HepG2 (cell line): ENCODE measurements around the gene CNNM3. TPM values are rescaled to one million over a fixed set of nuclear protein-coding genes. Genes with fewer than 3 reads are reported as not detected.
A peak's percentile ranks its signal among the peaks of the same experiment; 100 is the strongest.

Experiments
- ADNP ChIP-seq: sonication (generic); formaldehyde crosslinking; IDR thresholded peaks from 2 replicates; pipeline ENCODE4 v1.4.0; 2020; ENCODE audit warnings: missing genetic modification reagents
- AHDC1 ChIP-seq: sonication (generic); formaldehyde crosslinking; IDR thresholded peaks from 2 replicates; pipeline ENCODE4 v1.5.1; 2020; ENCODE audit warnings: mild to moderate bottlenecking, missing genetic modification reagents, borderline replicate concordance
- CREB3 ChIP-seq: sonication (generic); formaldehyde crosslinking; IDR thresholded peaks from 2 replicates; pipeline ENCODE4 v1.5.0; 2020; ENCODE audit warnings: missing genetic modification reagents
- CREBL2 ChIP-seq: sonication (generic); formaldehyde crosslinking; IDR thresholded peaks from 2 replicates; pipeline ENCODE4 v1.8.1; 2023; ENCODE audit warnings: missing genetic modification reagents, mild to moderate bottlenecking, borderline replicate concordance
- DNMT1 ChIP-seq: sonication (generic); formaldehyde crosslinking; IDR thresholded peaks from 2 replicates; pipeline ENCODE4 v1.5.1; 2020; ENCODE audit warnings: mild to moderate bottlenecking, missing genetic modification reagents
- HMG20B ChIP-seq: conservative IDR thresholded peaks from 2 replicates; pipeline ENCODE4 v1.6.1; 2016; ENCODE audit warnings: missing genetic modification reagents, missing compliant biosample characterization
- HNRNPK ChIP-seq: fragments of 200-400 bp; formaldehyde crosslinking; IDR thresholded peaks from 2 replicates; pipeline ENCODE4 v1.6.1; 2018; ENCODE audit warnings: low read length, low read depth, moderate library complexity, mild to moderate bottlenecking; ENCODE audit not compliant: poor library complexity, severe bottlenecking
- KDM6A ChIP-seq: IDR thresholded peaks from 2 replicates; pipeline ENCODE4 v1.6.1; 2016; ENCODE audit warnings: low read depth
- NR1H2 ChIP-seq: sonication (generic); formaldehyde crosslinking; IDR thresholded peaks from 2 replicates; pipeline ENCODE4 v1.8.1; 2022; ENCODE audit warnings: low read depth, missing genetic modification reagents, borderline replicate concordance
- RORA ChIP-seq: sonication (generic); formaldehyde crosslinking; IDR thresholded peaks from 2 replicates; pipeline ENCODE4 v1.5.0; 2020; ENCODE audit warnings: mild to moderate bottlenecking, missing genetic modification reagents, moderate library complexity
- SP5 ChIP-seq: IDR thresholded peaks from 2 replicates; pipeline ENCODE4 v1.6.1; 2016; ENCODE audit warnings: low read depth, borderline replicate concordance
- ZBTB34 ChIP-seq: sonication (generic); formaldehyde crosslinking; IDR thresholded peaks from 2 replicates; pipeline ENCODE4 v1.8.0; 2022; ENCODE audit warnings: mild to moderate bottlenecking, missing genetic modification reagents
- ZBTB43 ChIP-seq: sonication (generic); formaldehyde crosslinking; conservative IDR thresholded peaks from 2 replicates; pipeline ENCODE4 v1.4.0; 2020; ENCODE audit warnings: missing genetic modification reagents
- ZNF121 ChIP-seq: sonication (generic); formaldehyde crosslinking; IDR thresholded peaks from 2 replicates; pipeline ENCODE4 v1.5.0; 2020; ENCODE audit warnings: mild to moderate bottlenecking, missing genetic modification reagents
- ZNF605 ChIP-seq: sonication (generic); formaldehyde crosslinking; IDR thresholded peaks from 2 replicates; pipeline ENCODE4 v1.8.0; 2022; ENCODE audit warnings: mild to moderate bottlenecking, missing genetic modification reagents
- ZNF776 ChIP-seq: sonication (generic); formaldehyde crosslinking; IDR thresholded peaks from 2 replicates; pipeline ENCODE4 v1.4.0; 2020; ENCODE audit warnings: mild to moderate bottlenecking, missing genetic modification reagents
- ZNF788 ChIP-seq: sonication (generic); formaldehyde crosslinking; IDR thresholded peaks from 2 replicates; pipeline ENCODE4 v1.5.0; 2020; ENCODE audit warnings: mild to moderate bottlenecking, missing genetic modification reagents, borderline replicate concordance
- ZNF850 ChIP-seq: sonication (generic); formaldehyde crosslinking; conservative IDR thresholded peaks from 2 replicates; pipeline ENCODE4 v1.9.0; 2021; ENCODE audit warnings: mild to moderate bottlenecking, missing genetic modification reagents
- ZNF891 ChIP-seq: sonication (generic); formaldehyde crosslinking; IDR thresholded peaks from 2 replicates; pipeline ENCODE4 v1.5.0; 2020; ENCODE audit warnings: mild to moderate bottlenecking, missing genetic modification reagents
- polyA plus RNA-seq, 8 experiments: library from polyadenylated mRNA; depleted of rRNA in 3 of 8; stranded (reverse) in 7 of 8; unstranded in 1 of 8; fragments of >200 nt; fragmentation: Illumina TruSeq in 4 of 8; extraction: Trizol in 4 of 8; gene quantifications; 2 replicates each; pipeline versions ENCODE4 v1.2.1 to v1.2.3, GENCODE V29; 2011 to 2016; ENCODE audit warnings: low read depth in 4 of 8, missing spikeins in 1 of 8, mixed read lengths in 1 of 8; ENCODE audit not compliant: insufficient read depth in 1 of 8
- total RNA-seq, 5 experiments: library from RNA; depleted of rRNA; stranded (reverse); fragments of >200 nt; fragmentation: Illumina TruSeq; extraction: Trizol; gene quantifications; 2 replicates each; pipeline ENCODE4 v1.2.3, GENCODE V29; 2016; ENCODE audit warnings: low read depth in 1 of 5

Gene CNNM3
- total and polyA plus RNA-seq, 2 of the 13 experiments (the other 11 are each of a cell fraction or from before 2014, with no cell fraction given), result 21.2 to 27.9 TPM

- TF ChIP-seq AHDC1 (CRISPR knock-in tag) (0 out of 2 replicates have a peak, but pooled peaks have one; percentile 1), ZNF850 (CRISPR knock-in tag) (peak; percentile 77; the same call in 1 of the 2 replicates), HMG20B (CRISPR knock-in tag) (0 out of 2 replicates have a peak, but pooled peaks have one; percentile 21), RORA (CRISPR knock-in tag) (no peak), ZNF121 (CRISPR knock-in tag) (0 out of 2 replicates have a peak, but pooled peaks have one; percentile 55), CREB3 (CRISPR knock-in tag) (no peak), ZNF776 (no peak), DNMT1 (CRISPR knock-in tag) (peak; percentile 39; the same call in 1 of the 2 replicates), KDM6A (CRISPR knock-in tag) (peak; percentile 43; the same call in 1 of the 2 replicates), HNRNPK (peak; percentile 92), ZBTB34 (CRISPR knock-in tag) (no peak), CREBL2 (CRISPR knock-in tag) (no peak), NR1H2 (no peak; the same call in 1 of the 2 replicates), SP5 (CRISPR knock-in tag) (peak; percentile 94), ZBTB43 (CRISPR knock-in tag) (0 out of 2 replicates have a peak, but pooled peaks have one; percentile 16), ZNF788 (CRISPR knock-in tag) (peak; percentile 58; the same call in 1 of the 2 replicates), ZNF891 (CRISPR knock-in tag) (no peak; the same call in 1 of the 2 replicates), ADNP (0 out of 2 replicates have a peak, but pooled peaks have one; percentile 4), ZNF605 (CRISPR knock-in tag) (peak; percentile 93; the same call in 1 of the 2 replicates)
These were observed 52.6 kb downstream of the CNNM3 start (continued) for GRCh38 chr2:96868555-96869280.
